ENCODE measurements around the gene LZTS2. TPM values are rescaled to one million over a fixed set of nuclear protein-coding genes. Genes with fewer than 3 reads are reported as not detected.

The LZTS2 gene
- total RNA-seq, 1 donor from 2014 or later, result 52.6 TPM

DNA sequence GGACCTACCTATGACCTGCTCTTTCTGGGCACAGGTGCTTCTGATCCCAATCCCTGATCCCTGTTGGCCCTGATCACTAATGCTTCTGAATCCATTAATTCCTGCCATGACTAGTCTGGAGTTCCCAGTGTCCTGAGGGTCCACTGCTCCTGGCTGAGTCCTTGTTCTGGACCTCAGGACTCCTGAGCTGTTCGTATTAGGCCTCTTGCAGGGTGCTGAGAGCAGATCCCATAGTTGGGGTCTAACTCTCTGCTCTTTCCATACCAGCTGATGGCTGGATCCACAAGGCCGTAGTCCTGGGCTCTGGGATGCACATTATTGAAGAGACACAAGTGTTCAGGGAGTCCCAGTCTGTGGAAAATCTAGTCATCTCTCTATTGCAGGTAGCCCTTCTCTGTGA lies 19.3 kb upstream of the LZTS2 start:
- intact Hi-C loops (cut with DNase I), result no loop called here
- no peak for DNase-seq
- H3K36me3 ChIP-seq, result peaks cover 47% of the 10 kb centered on the region
- H3K27ac ChIP-seq, result no peak overlapping the region
- H3K9me3 ChIP-seq, result no peaks in the 10 kb centered on the region
- TF ChIP-seq CTCF (IDR thresholded peaks at IDR 0.05), result no peak
- H3K4me3 ChIP-seq, result no peak overlapping the region
- H3K27me3 ChIP-seq (ENCODE audit: low read depth), result no peaks in the 10 kb centered on the region
- no peak for ATAC-seq
- peaks cover 4% of the 10 kb centered on the region for H3K4me1 ChIP-seq

- DNase-seq (no peak), ATAC-seq (no peak)
- Histone ChIP-seq H3K36me3 (peaks cover 50% of the 10 kb centered on the region), H3K4me1 (peaks cover 6% of the 10 kb centered on the region), H3K9me3 (no peaks in the 10 kb centered on the region), H3K27ac (no peak overlapping the region), H3K27me3 (ENCODE audit: low read depth) (no peaks in the 10 kb centered on the region), H3K4me3 (no peak overlapping the region)
- intact Hi-C loops (cut with DNase I), result no loop called here
- TF ChIP-seq CTCF (IDR thresholded peaks at IDR 0.05), result no peak
Measured at GRCh38 chr10:100980711-100981110, 18.9 kb upstream of the LZTS2 start.

- peaks cover 50% of the 10 kb centered on the region for H3K36me3 ChIP-seq
- H3K4me1 ChIP-seq, result peaks cover 11% of the 10 kb centered on the region
- no peak for TF ChIP-seq CTCF (IDR thresholded peaks at IDR 0.05)
- no peaks in the 10 kb centered on the region for H3K27me3 ChIP-seq (ENCODE audit: low read depth)
- DNase-seq, result no peak
- intact Hi-C loops (cut with DNase I), result no loop called here
- no peaks in the 10 kb centered on the region for H3K9me3 ChIP-seq
- no peak overlapping the region for H3K4me3 ChIP-seq
- H3K27ac ChIP-seq, result no peak overlapping the region
- no peak for ATAC-seq
Measured at GRCh38 chr10:100981178-100981772, 18.3 kb upstream of the LZTS2 start.

- no peak overlapping the region for H3K4me3 ChIP-seq
- ATAC-seq, result no peak
- intact Hi-C loops (cut with DNase I), result no loop called here
- H3K36me3 ChIP-seq, result peaks cover 50% of the 10 kb centered on the region
- TF ChIP-seq CTCF (IDR thresholded peaks at IDR 0.05), result no peak
- peaks cover 26% of the 10 kb centered on the region for H3K4me1 ChIP-seq
- H3K27ac ChIP-seq, result no peak overlapping the region
- H3K27me3 ChIP-seq (ENCODE audit: low read depth), result no peaks in the 10 kb centered on the region
- peak; percentile 40 for DNase-seq
- H3K9me3 ChIP-seq, result no peaks in the 10 kb centered on the region
Measured at GRCh38 chr10:100982916-100983830, 16.4 kb upstream of the LZTS2 start.

DNA sequence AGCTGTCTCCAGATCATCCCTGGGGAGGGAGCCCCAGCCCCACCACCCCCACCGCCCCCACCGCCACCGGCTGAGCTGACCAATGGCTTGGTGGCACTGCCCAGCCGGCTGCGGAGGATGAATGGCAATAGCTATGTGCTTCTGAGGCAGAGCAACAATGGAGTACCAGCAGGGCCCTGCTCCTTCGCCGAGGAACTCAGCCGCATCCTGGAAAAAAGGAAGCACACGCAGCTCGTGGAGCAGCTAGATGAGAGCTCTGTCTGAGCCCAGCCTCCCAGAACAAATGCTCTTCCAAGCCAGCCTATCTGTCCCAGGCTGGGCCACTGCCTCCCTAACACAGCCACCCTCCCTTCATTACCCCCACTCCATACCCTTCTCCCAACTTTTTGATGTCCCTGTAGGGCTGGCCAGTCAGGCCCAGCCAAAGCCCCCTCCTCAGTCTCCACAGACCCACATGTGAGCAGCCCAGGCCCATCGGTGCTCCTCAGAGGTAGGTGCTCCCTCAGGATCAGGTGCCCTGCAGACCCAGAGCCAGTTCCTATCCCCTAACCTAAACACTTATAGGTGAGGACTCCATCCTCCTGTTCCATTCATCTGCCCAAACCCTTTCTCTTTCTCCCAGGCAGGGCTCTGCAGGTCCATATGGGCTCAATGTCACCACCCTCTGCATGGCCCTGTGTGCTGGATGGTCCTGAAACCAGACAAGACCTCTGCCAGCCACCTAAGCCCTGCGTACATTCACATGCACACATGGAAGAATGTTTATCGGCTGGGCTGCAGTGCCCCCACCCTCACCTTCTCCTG lies 15.5 kb upstream of the LZTS2 start:
- Histone ChIP-seq H3K36me3 (peaks cover 50% of the 10 kb centered on the region), H3K27me3 (ENCODE audit: low read depth) (no peaks in the 10 kb centered on the region), H3K27ac (no peak overlapping the region), H3K4me3 (no peak overlapping the region), H3K4me1 (peaks cover 30% of the 10 kb centered on the region), H3K9me3 (no peaks in the 10 kb centered on the region)
- TF ChIP-seq CTCF (IDR thresholded peaks at IDR 0.05), result no peak
- ATAC-seq, result no peak
- peak; percentile 26 for DNase-seq
- intact Hi-C loops (cut with DNase I), result no loop called here
